Natural killer cell (primary cell): ENCODE measurements around the gene ZNF70. TPM values are rescaled to one million over a fixed set of nuclear protein-coding genes. Genes with fewer than 3 reads are reported as not detected.

Experiments
- ATAC-seq, 3 donors: fragments of 150-1000 bp in 2 of 3; fragments of 200-7000 bp in 1 of 3; cut with Tn5 transposase; 1 replicate in 1 of 3; 2 replicates in 2 of 3; pipeline ENCODE4 v1.10.0; 2021; ENCODE audit warnings: mild to moderate bottlenecking in 2 of 3, moderate library complexity in 2 of 3
- DNase-seq, 2 donors: peaks; one replicate each; pipeline versions ENCODE4 v3.0.0 to v3.0.0-alpha.2; 2013 to 2021; ENCODE audit warnings: mixed read lengths in 1 of 2
- H3K27ac ChIP-seq: one replicate; pipeline ENCODE4 v1.5.1; 2013; ENCODE audit warnings: mild to moderate bottlenecking, low read length
- H3K27me3 ChIP-seq: one replicate; pipeline ENCODE4 v1.6.1; 2013; ENCODE audit warnings: low read length; ENCODE audit not compliant: control insufficient read depth, insufficient read depth
- H3K36me3 ChIP-seq: one replicate; pipeline ENCODE4 v1.6.1; 2013; ENCODE audit warnings: low read length; ENCODE audit not compliant: control insufficient read depth, insufficient read depth
- H3K4me1 ChIP-seq: one replicate; pipeline ENCODE4 v1.6.1; 2013; ENCODE audit warnings: low read length; ENCODE audit not compliant: control insufficient read depth, insufficient read depth
- H3K4me3 ChIP-seq: one replicate; pipeline ENCODE4 v1.5.1; 2013; ENCODE audit warnings: low read length
- H3K9me3 ChIP-seq: one replicate; pipeline ENCODE4 v1.6.1; 2013; ENCODE audit warnings: low read length; ENCODE audit not compliant: control insufficient read depth, insufficient read depth
- H3K27ac Mint-ChIP-seq, 2 donors: one replicate each; pipeline ENCODE4 v1.8.0; 2022; ENCODE audit warnings: mild to moderate bottlenecking in 2 of 2, mixed read lengths in 2 of 2, moderate library complexity in 1 of 2
- H3K27me3 Mint-ChIP-seq, 2 donors: one replicate each; pipeline ENCODE4 v1.8.0; 2022; ENCODE audit warnings: low read depth in 2 of 2, mixed read lengths in 2 of 2
- H3K36me3 Mint-ChIP-seq: one replicate; pipeline ENCODE4 v1.8.0; 2022; ENCODE audit warnings: mixed read lengths
- H3K4me1 Mint-ChIP-seq, 2 donors: one replicate each; pipeline ENCODE4 v1.8.0; 2022; ENCODE audit warnings: mixed read lengths in 2 of 2
- H3K4me3 Mint-ChIP-seq: one replicate; pipeline ENCODE4 v1.8.0; 2022; ENCODE audit warnings: mild to moderate bottlenecking, moderate library complexity, mixed read lengths
- H3K9me3 Mint-ChIP-seq, 2 donors: one replicate each; pipeline ENCODE4 v1.8.0; 2022; ENCODE audit warnings: mixed read lengths in 2 of 2
- CTCF ChIP-seq: fragments of 200-600 bp; IDR thresholded peaks from one replicate; pipeline ENCODE4 v1.8.0; 2022; ENCODE audit warnings: antibody characterized with exemption
- WGBS: methylation state at CpG from one replicate; pipeline ENCODE4 v1.1.7; 2013; ENCODE audit warnings: missing lambda C conversion rate; ENCODE audit not compliant: insufficient coverage; 5-methylcytosine and 5-hydroxymethylcytosine counted together
- intact Hi-C: fragments of 100-400 bp; cut with micrococcal nuclease; formaldehyde crosslinking; loops from one replicate; pipeline ENCODE4 v1.14.2; 2022
- total RNA-seq, 4 donors: library from RNA; stranded (reverse); fragments of 120-200 nt in 1 of 4; gene quantifications; one replicate each; pipeline versions ENCODE4 v1.2.3 to v1.2.4, GENCODE V29; 2013 to 2022

The ZNF70 gene
- total RNA-seq, 3 donors from 2014 or later (not counting 1 experiment from before 2014, with no cell fraction given), result 7.4 to 9.1 (median 7.7) TPM

- H3K27me3 Mint-ChIP-seq, result no peaks in the 10 kb centered on the region
- DNase-seq, result no peak
- Histone ChIP-seq H3K9me3 (no peaks in the 10 kb centered on the region), H3K4me3 (no peak overlapping the region), H3K27ac (no peak overlapping the region), H3K27me3 (no peaks in the 10 kb centered on the region), H3K36me3 (peaks cover 27% of the 10 kb centered on the region), H3K4me1 (peaks cover 21% of the 10 kb centered on the region)
- no peak for ATAC-seq
- WGBS, result 90% methylated on average over 11 of the region's 12 CpGs
- no peak for TF ChIP-seq CTCF
- intact Hi-C loops, result no loop called here
- peaks cover 23 to 27% of the 10 kb centered on the region in 2 donors for H3K4me1 Mint-ChIP-seq
- H3K36me3 Mint-ChIP-seq, result no peaks in the 10 kb centered on the region
- no peak overlapping the region for H3K27ac Mint-ChIP-seq
- no peak overlapping the region for H3K4me3 Mint-ChIP-seq
- H3K9me3 Mint-ChIP-seq, result no peaks in the 10 kb centered on the region
Measured at GRCh38 chr22:23691748-23692423, 59.0 kb downstream of the ZNF70 start.

GRCh38 chr22:23690713-23691112 is 60.2 kb downstream of the ZNF70 start, which contains the start of gene RGL4:
TSS of gene RGL4 (plus strand) at chr22:23691013. CDS start at chr22:23692031, 1,018 bp downstream.
- peaks cover 9% of the 10 kb centered on the region for H3K4me1 ChIP-seq
- 100% methylated on average over 5 of the region's 5 CpGs for WGBS
- H3K27me3 ChIP-seq, result no peaks in the 10 kb centered on the region
- no peak for TF ChIP-seq CTCF
- H3K36me3 ChIP-seq, result peaks cover 27% of the 10 kb centered on the region
- intact Hi-C loops, result no loop called here
- H3K9me3 ChIP-seq, result no peaks in the 10 kb centered on the region
- H3K27me3 Mint-ChIP-seq, result no peaks in the 10 kb centered on the region
- no peak within 1 kb of the TSS for H3K27ac ChIP-seq
- no peaks in the 10 kb centered on the region for H3K36me3 Mint-ChIP-seq
- H3K4me3 Mint-ChIP-seq, result no peak within 1 kb of the TSS
- peaks cover 12 to 19% of the 10 kb centered on the region in 2 donors for H3K4me1 Mint-ChIP-seq
- no peak within 1 kb of the TSS for H3K4me3 ChIP-seq
- H3K9me3 Mint-ChIP-seq, result no peaks in the 10 kb centered on the region
- no peak for DNase-seq
- H3K27ac Mint-ChIP-seq, result peak within 1 kb of the TSS in 1 of 2 donors; percentile 42
- ATAC-seq, result no peak

- Mint-ChIP-seq H3K27me3 (no peaks in the 10 kb centered on the region), H3K9me3 (no peaks in the 10 kb centered on the region), H3K4me1 (peaks cover 0 to 7% of the 10 kb centered on the region in 2 donors), H3K4me3 (no peak overlapping the region), H3K27ac (no peak overlapping the region), H3K36me3 (no peaks in the 10 kb centered on the region)
- TF ChIP-seq CTCF, result no peak
- no peak overlapping the region for H3K4me3 ChIP-seq
- ATAC-seq (no peak), DNase-seq (no peak)
- intact Hi-C loops, result no loop called here
- H3K9me3 ChIP-seq, result no peaks in the 10 kb centered on the region
- no peak overlapping the region for H3K27ac ChIP-seq
- no peaks in the 10 kb centered on the region for H3K4me1 ChIP-seq
- H3K36me3 ChIP-seq, result peaks cover 19% of the 10 kb centered on the region
- 93% methylated on average over 7 of the region's 7 CpGs for WGBS
- no peaks in the 10 kb centered on the region for H3K27me3 ChIP-seq
Measured at GRCh38 chr22:23689414-23689813, 61.5 kb downstream of the ZNF70 start.

Other genes starting within 250 kb of the ZNF70 start
- not detected for gene IGLL1, start 170.8 kb downstream of the ZNF70 start, total RNA-seq
- gene DRICH1, start 118.8 kb downstream of the ZNF70 start, total RNA-seq, result 1 to 10 TPM; 2.3 to 3.2 (median 3.1) TPM
- 10 to 100 TPM; 11.6 to 14.5 (median 12.7) TPM for gene RGL4, start 60.1 kb downstream of the ZNF70 start, total RNA-seq
- not detected for gene VPREB3, start 3.3 kb upstream of the ZNF70 start, total RNA-seq
- not detected for gene C22orf15, start 11.9 kb upstream of the ZNF70 start, total RNA-seq
- 10 to 100 TPM in 2 of 3 donors, 1 to 10 TPM in 1; 9.3 to 22.5 (median 13.8) TPM for gene CHCHD10, start 16.9 kb upstream of the ZNF70 start, total RNA-seq
- 1 to 10 TPM in 1 of 3 donors, under 1 TPM in 2; 0.71 to 1.7 (median 0.91) TPM for gene MMP11, start 21.7 kb upstream of the ZNF70 start, total RNA-seq
- 10 to 100 TPM; 56.3 to 76.9 (median 69.8) TPM for gene SMARCB1, start 35.9 kb upstream of the ZNF70 start, total RNA-seq
- gene DERL3, start 87.9 kb upstream of the ZNF70 start, total RNA-seq, result 10 to 100 TPM in 1 of 3 donors, 1 to 10 TPM in 1, under 1 TPM in 1; 0.88 to 24.5 (median 1.3) TPM
- gene SLC2A11, start 106.8 kb upstream of the ZNF70 start, total RNA-seq, result 10 to 100 TPM in 2 of 3 donors, 1 to 10 TPM in 1; 9.2 to 14.1 (median 11.8) TPM
- gene MIF, start 143.3 kb upstream of the ZNF70 start, total RNA-seq, result 100 to 1,000 TPM; 115 to 182 (median 133) TPM
- not detected for gene GSTT2B, start 210.1 kb upstream of the ZNF70 start, total RNA-seq
- 1 to 10 TPM in 1 of 3 donors, not detected in 2; 5.0 TPM for gene DDTL, start 215.8 kb upstream of the ZNF70 start, total RNA-seq
- gene DDT, start 223.3 kb upstream of the ZNF70 start, total RNA-seq, result 10 to 100 TPM; 60.2 to 64.3 (median 62.3) TPM
- gene GSTT2, start 229.0 kb upstream of the ZNF70 start, total RNA-seq, result not detected